K562 (cell line): ENCODE measurements around the gene PAF1. TPM values are rescaled to one million over a fixed set of nuclear protein-coding genes. Genes with fewer than 3 reads are reported as not detected.

Experiments
- HNRNPK ChIP-seq: fragments of 200-400 bp; formaldehyde crosslinking; IDR thresholded peaks from one replicate; pipeline ENCODE4 v1.6.1; 2018; ENCODE audit warnings: mild to moderate bottlenecking, low read depth, low read length; ENCODE audit not compliant: poor library complexity, severe bottlenecking
- PCBP1 ChIP-seq: fragments of 200-400 bp; formaldehyde crosslinking; IDR thresholded peaks from 2 replicates; pipeline ENCODE4 v1.6.1; 2018; ENCODE audit warnings: mild to moderate bottlenecking, low read depth, low read length; ENCODE audit not compliant: poor library complexity, severe bottlenecking
- PHF8 ChIP-seq: fragments of 200-600 bp; sonication (generic); IDR thresholded peaks from 2 replicates; pipeline ENCODE4 v1.6.1; 2012; ENCODE audit warnings: mixed run types, mild to moderate bottlenecking, inconsistent platforms, low read length, moderate library complexity, borderline replicate concordance
- ZNF274 ChIP-seq: IDR thresholded peaks from 2 replicates; pipeline ENCODE4 v1.6.1; 2011; ENCODE audit warnings: low read depth, mild to moderate bottlenecking, low read length, moderate library complexity, borderline replicate concordance
- polyA plus RNA-seq, 8 experiments: library from polyadenylated mRNA; depleted of rRNA in 4 of 8; stranded (reverse) in 5 of 8; unstranded in 3 of 8; fragments of >200 nt; fragmentation: Nextera tagmentation in 2 of 8; fragmentation: Illumina TruSeq in 1 of 8; extraction: Ambion mirVana in 2 of 8; extraction: Trizol in 1 of 8; gene quantifications; 2 replicates each; pipeline versions ENCODE4 v1.2.1 to v1.2.3, GENCODE V29; 2011 to 2014; ENCODE audit warnings: inconsistent platforms in 1 of 8, missing spikeins in 1 of 8
- total RNA-seq, 7 experiments: library from RNA; depleted of rRNA in 6 of 7; stranded (reverse); fragments of >200 nt in 6 of 7; fragmentation: Illumina TruSeq in 2 of 7; extraction: Trizol in 2 of 7; gene quantifications; 2 replicates each; pipeline versions ENCODE4 v1.2.1 to v1.2.3, GENCODE V29; 2011 to 2021; ENCODE audit warnings: low replicate concordance in 1 of 7
- TF ChIP-seq, protein P1 (sequence below): fragments of 250-450 bp; sonication (Bioruptor Pico); IDR thresholded peaks from 2 replicates; pipeline ENCODE4 v1.8.0; 2022; ENCODE audit warnings: inconsistent platforms
- TF ChIP-seq, protein P2 (sequence below): fragments of 450-650 bp; IDR thresholded peaks from 2 replicates; pipeline ENCODE4 v1.7.1; 2018; ENCODE audit warnings: mild to moderate bottlenecking, low read depth; ENCODE audit not compliant: partially characterized antibody
- TF ChIP-seq, protein P3 (sequence below): fragments of 200-800 bp; sonication (Bioruptor generic); IDR thresholded peaks from 2 replicates; pipeline ENCODE4 v1.6.1; 2016; ENCODE audit warnings: missing genetic modification characterization, missing compliant biosample characterization
- TF ChIP-seq, protein P4 (sequence below), 2 experiments: fragments of 450-650 bp in 1 of 2; IDR thresholded peaks; 2 replicates each; pipeline ENCODE4 v1.6.1; 2011 to 2017; ENCODE audit warnings: low read depth in 2 of 2, antibody characterized with exemption in 1 of 2, borderline replicate concordance in 1 of 2, low read length in 1 of 2, mild to moderate bottlenecking in 1 of 2, mixed read lengths in 1 of 2; ENCODE audit not compliant: control insufficient read depth in 1 of 2
- TF ChIP-seq, protein P5 (sequence below): fragments of 450-650 bp; formaldehyde crosslinking; IDR thresholded peaks from 2 replicates; pipeline ENCODE4 v1.4.0; 2022; ENCODE audit warnings: missing genetic modification characterization

The PAF1 gene
- total and polyA plus RNA-seq, 9 of the 15 experiments (the other 6 are each of a cell fraction or from before 2014, with no cell fraction given) = 1.5 to 45.0 (median 33.8) TPM

DNA sequence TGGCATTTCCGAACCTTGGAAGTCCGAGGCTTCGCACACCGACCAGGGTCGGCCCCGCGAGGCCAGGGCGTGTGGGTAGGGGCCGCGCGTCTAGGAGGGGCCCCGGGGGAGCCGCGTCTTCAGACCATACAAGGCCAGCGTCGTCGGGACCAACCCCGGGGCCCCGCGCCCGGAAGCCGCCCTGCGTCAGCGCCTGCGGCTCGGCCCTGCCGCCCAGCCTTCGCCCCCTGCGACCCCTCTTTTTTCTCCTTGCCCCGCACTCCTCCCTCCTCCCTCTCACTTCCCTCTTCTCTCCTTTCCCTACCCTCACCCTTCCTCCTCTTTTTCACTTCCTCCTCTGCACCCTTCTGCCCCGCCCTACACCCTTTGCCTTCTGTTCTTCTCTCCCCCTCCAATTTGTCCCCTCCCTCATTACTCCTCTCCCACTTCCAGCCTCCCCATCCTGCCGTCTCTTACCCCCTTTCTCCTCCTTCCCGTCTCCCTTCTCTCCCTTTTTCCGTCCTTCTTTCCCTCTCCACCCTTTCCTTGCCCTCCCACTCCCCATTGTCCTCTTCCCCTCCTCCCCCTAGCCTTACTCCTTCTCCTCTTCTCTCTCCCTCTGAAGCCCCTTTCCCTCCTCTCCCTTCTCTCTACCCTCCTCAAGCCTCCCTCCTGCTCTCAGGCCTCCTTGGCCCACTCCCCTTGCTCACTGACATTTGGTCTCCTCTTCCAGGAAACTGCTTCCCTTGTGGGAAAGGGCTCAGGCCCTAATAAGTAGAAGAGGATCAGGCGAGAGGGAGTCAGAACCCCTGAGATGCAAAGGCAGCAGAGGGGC lies 19.3 kb upstream of the PAF1 start (continued):
- TF ChIP-seq, protein P1, sequence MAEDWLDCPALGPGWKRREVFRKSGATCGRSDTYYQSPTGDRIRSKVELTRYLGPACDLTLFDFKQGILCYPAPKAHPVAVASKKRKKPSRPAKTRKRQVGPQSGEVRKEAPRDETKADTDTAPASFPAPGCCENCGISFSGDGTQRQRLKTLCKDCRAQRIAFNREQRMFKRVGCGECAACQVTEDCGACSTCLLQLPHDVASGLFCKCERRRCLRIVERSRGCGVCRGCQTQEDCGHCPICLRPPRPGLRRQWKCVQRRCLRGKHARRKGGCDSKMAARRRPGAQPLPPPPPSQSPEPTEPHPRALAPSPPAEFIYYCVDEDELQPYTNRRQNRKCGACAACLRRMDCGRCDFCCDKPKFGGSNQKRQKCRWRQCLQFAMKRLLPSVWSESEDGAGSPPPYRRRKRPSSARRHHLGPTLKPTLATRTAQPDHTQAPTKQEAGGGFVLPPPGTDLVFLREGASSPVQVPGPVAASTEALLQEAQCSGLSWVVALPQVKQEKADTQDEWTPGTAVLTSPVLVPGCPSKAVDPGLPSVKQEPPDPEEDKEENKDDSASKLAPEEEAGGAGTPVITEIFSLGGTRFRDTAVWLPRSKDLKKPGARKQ (CRISPR knock-in tag) = no peak
- TF ChIP-seq, protein P2, sequence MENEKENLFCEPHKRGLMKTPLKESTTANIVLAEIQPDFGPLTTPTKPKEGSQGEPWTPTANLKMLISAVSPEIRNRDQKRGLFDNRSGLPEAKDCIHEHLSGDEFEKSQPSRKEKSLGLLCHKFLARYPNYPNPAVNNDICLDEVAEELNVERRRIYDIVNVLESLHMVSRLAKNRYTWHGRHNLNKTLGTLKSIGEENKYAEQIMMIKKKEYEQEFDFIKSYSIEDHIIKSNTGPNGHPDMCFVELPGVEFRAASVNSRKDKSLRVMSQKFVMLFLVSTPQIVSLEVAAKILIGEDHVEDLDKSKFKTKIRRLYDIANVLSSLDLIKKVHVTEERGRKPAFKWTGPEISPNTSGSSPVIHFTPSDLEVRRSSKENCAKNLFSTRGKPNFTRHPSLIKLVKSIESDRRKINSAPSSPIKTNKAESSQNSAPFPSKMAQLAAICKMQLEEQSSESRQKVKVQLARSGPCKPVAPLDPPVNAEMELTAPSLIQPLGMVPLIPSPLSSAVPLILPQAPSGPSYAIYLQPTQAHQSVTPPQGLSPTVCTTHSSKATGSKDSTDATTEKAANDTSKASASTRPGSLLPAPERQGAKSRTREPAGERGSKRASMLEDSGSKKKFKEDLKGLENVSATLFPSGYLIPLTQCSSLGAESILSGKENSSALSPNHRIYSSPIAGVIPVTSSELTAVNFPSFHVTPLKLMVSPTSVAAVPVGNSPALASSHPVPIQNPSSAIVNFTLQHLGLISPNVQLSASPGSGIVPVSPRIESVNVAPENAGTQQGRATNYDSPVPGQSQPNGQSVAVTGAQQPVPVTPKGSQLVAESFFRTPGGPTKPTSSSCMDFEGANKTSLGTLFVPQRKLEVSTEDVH = peak; percentile 59
- TF ChIP-seq, protein P3, sequence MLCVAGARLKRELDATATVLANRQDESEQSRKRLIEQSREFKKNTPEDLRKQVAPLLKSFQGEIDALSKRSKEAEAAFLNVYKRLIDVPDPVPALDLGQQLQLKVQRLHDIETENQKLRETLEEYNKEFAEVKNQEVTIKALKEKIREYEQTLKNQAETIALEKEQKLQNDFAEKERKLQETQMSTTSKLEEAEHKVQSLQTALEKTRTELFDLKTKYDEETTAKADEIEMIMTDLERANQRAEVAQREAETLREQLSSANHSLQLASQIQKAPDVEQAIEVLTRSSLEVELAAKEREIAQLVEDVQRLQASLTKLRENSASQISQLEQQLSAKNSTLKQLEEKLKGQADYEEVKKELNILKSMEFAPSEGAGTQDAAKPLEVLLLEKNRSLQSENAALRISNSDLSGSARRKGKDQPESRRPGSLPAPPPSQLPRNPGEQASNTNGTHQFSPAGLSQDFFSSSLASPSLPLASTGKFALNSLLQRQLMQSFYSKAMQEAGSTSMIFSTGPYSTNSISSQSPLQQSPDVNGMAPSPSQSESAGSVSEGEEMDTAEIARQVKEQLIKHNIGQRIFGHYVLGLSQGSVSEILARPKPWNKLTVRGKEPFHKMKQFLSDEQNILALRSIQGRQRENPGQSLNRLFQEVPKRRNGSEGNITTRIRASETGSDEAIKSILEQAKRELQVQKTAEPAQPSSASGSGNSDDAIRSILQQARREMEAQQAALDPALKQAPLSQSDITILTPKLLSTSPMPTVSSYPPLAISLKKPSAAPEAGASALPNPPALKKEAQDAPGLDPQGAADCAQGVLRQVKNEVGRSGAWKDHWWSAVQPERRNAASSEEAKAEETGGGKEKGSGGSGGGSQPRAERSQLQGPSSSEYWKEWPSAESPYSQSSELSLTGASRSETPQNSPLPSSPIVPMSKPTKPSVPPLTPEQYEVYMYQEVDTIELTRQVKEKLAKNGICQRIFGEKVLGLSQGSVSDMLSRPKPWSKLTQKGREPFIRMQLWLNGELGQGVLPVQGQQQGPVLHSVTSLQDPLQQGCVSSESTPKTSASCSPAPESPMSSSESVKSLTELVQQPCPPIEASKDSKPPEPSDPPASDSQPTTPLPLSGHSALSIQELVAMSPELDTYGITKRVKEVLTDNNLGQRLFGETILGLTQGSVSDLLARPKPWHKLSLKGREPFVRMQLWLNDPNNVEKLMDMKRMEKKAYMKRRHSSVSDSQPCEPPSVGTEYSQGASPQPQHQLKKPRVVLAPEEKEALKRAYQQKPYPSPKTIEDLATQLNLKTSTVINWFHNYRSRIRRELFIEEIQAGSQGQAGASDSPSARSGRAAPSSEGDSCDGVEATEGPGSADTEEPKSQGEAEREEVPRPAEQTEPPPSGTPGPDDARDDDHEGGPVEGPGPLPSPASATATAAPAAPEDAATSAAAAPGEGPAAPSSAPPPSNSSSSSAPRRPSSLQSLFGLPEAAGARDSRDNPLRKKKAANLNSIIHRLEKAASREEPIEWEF (CRISPR knock-in tag) = no peak
- TF ChIP-seq ZNF274 = no peak
- TF ChIP-seq, protein P4, sequence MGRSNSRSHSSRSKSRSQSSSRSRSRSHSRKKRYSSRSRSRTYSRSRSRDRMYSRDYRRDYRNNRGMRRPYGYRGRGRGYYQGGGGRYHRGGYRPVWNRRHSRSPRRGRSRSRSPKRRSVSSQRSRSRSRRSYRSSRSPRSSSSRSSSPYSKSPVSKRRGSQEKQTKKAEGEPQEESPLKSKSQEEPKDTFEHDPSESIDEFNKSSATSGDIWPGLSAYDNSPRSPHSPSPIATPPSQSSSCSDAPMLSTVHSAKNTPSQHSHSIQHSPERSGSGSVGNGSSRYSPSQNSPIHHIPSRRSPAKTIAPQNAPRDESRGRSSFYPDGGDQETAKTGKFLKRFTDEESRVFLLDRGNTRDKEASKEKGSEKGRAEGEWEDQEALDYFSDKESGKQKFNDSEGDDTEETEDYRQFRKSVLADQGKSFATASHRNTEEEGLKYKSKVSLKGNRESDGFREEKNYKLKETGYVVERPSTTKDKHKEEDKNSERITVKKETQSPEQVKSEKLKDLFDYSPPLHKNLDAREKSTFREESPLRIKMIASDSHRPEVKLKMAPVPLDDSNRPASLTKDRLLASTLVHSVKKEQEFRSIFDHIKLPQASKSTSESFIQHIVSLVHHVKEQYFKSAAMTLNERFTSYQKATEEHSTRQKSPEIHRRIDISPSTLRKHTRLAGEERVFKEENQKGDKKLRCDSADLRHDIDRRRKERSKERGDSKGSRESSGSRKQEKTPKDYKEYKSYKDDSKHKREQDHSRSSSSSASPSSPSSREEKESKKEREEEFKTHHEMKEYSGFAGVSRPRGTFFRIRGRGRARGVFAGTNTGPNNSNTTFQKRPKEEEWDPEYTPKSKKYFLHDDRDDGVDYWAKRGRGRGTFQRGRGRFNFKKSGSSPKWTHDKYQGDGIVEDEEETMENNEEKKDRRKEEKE (IDR thresholded peaks at IDR 0.05; ENCODE audit: borderline replicate concordance in 1 of 2, control insufficient read depth in 1 of 2, low read depth in 2 of 2, low read length in 1 of 2) = peak; percentile 71 to 85; a peak in 2 of 4 replicates
- peak; percentile 74 for TF ChIP-seq PCBP1
- TF ChIP-seq, protein P5, sequence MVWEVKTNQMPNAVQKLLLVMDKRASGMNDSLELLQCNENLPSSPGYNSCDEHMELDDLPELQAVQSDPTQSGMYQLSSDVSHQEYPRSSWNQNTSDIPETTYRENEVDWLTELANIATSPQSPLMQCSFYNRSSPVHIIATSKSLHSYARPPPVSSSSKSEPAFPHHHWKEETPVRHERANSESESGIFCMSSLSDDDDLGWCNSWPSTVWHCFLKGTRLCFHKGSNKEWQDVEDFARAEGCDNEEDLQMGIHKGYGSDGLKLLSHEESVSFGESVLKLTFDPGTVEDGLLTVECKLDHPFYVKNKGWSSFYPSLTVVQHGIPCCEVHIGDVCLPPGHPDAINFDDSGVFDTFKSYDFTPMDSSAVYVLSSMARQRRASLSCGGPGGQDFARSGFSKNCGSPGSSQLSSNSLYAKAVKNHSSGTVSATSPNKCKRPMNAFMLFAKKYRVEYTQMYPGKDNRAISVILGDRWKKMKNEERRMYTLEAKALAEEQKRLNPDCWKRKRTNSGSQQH (CRISPR knock-in tag) = peak; percentile 83; the same call in 1 of the 2 replicates
- TF ChIP-seq PHF8 = peak; percentile 44; the same call in 1 of the 2 replicates
- peak; percentile 59 for TF ChIP-seq HNRNPK
